ENCODE measurements around the gene TTBK2.

- TF ChIP-seq CTCF (IDR thresholded peaks at IDR 0.05; ENCODE audit: low read depth, low read length), result no peak
- no peak for TF ChIP-seq EZH2phosphoT487 (IDR thresholded peaks at IDR 0.05; ENCODE audit: low read depth)
Observed at GRCh38 chr15:42691770-42692169, 228.8 kb downstream of the TTBK2 start.

Data from OCI-LY3 (cell line).